MG63 (cell line): ENCODE data around the gene EMP1. TPM values are rescaled to one million over a fixed set of nuclear protein-coding genes. Genes with fewer than 3 reads are reported as not detected.
A peak's percentile ranks its signal among the peaks of the same experiment; 100 is the strongest.

ENCODE experiments used
- DNase-seq: peaks from one replicate; pipeline ENCODE4 v3.0.0-alpha.2; 2020
- H3K27me3 ChIP-seq: fragments of 250-450 bp; sonication (Bioruptor Pico); 2 replicates; pipeline ENCODE4 v1.5.1; 2020; ENCODE audit warnings: mild to moderate bottlenecking, moderate library complexity
- H3K36me3 ChIP-seq: fragments of 250-450 bp; sonication (Bioruptor Pico); 2 replicates; pipeline ENCODE4 v1.5.1; 2020; ENCODE audit warnings: mild to moderate bottlenecking, moderate library complexity
- H3K4me3 ChIP-seq: fragments of 250-450 bp; sonication (Bioruptor Pico); 2 replicates; pipeline ENCODE4 v1.5.1; 2020; ENCODE audit warnings: mild to moderate bottlenecking, moderate library complexity
- H3K9me3 ChIP-seq: fragments of 250-450 bp; sonication (Bioruptor Pico); 2 replicates; pipeline ENCODE4 v1.5.1; 2020; ENCODE audit warnings: mild to moderate bottlenecking, moderate library complexity
- total RNA-seq: library from RNA; depleted of rRNA; stranded (reverse); fragments of >200 nt; shearing (Covaris generic); gene quantifications from 2 replicates; pipeline ENCODE4 v1.2.3, GENCODE V29; 2014; ENCODE audit warnings: low replicate concordance

Gene EMP1
- total RNA-seq, 1 experiment from 2014 or later, result 55.7 TPM

GRCh38 chr12:13187399-13187798 is 9.1 kb upstream of the EMP1 start:
- no peak for DNase-seq
- Histone ChIP-seq H3K36me3 (no peaks in the 10 kb centered on the region), H3K4me3 (no peak overlapping the region), H3K27me3 (no peaks in the 10 kb centered on the region), H3K9me3 (no peaks in the 10 kb centered on the region)

GRCh38 chr12:13189264-13189663 is 7.3 kb upstream of the EMP1 start:
- Histone ChIP-seq H3K36me3 (no peaks in the 10 kb centered on the region), H3K9me3 (no peaks in the 10 kb centered on the region), H3K27me3 (no peaks in the 10 kb centered on the region), H3K4me3 (no peak overlapping the region)
- DNase-seq, result no peak

GRCh38 chr12:13190275-13190674 is 6.3 kb upstream of the EMP1 start:
- no peaks in the 10 kb centered on the region for H3K27me3 ChIP-seq
- DNase-seq, result no peak
- no peaks in the 10 kb centered on the region for H3K36me3 ChIP-seq
- H3K9me3 ChIP-seq, result no peaks in the 10 kb centered on the region
- no peak overlapping the region for H3K4me3 ChIP-seq

- Histone ChIP-seq H3K9me3 (no peaks in the 10 kb centered on the region), H3K4me3 (no peak overlapping the region), H3K27me3 (no peaks in the 10 kb centered on the region), H3K36me3 (no peaks in the 10 kb centered on the region)
- DNase-seq, result no peak
Observed at GRCh38 chr12:13192719-13193118, 3.8 kb upstream of the EMP1 start.

GRCh38 chr12:13193505-13194231 is 2.9 kb upstream of the EMP1 start:
- Histone ChIP-seq H3K27me3 (no peaks in the 10 kb centered on the region), H3K9me3 (no peaks in the 10 kb centered on the region), H3K4me3 (no peak overlapping the region), H3K36me3 (no peaks in the 10 kb centered on the region)
- no peak for DNase-seq

- no peaks in the 10 kb centered on the region for H3K9me3 ChIP-seq
- H3K4me3 ChIP-seq, result no peak overlapping the region
- H3K27me3 ChIP-seq, result no peaks in the 10 kb centered on the region
- DNase-seq, result no peak
- H3K36me3 ChIP-seq, result peaks cover 5% of the 10 kb centered on the region
Observed at GRCh38 chr12:13194401-13195110, 2.0 kb upstream of the EMP1 start.

- peaks cover 10% of the 10 kb centered on the region for H3K36me3 ChIP-seq
Observed at GRCh38 chr12:13195250-13195649, 1.3 kb upstream of the EMP1 start.

GRCh38 chr12:13195785-13196129 is 769 bp upstream of the EMP1 start:
- peaks cover 15% of the 10 kb centered on the region for H3K36me3 ChIP-seq
- H3K27me3 ChIP-seq, result no peaks in the 10 kb centered on the region
- no peaks in the 10 kb centered on the region for H3K9me3 ChIP-seq
- H3K4me3 ChIP-seq, result no peak overlapping the region
- DNase-seq, result peak; percentile 48

More at GRCh38 chr12:13195250-13195649, 1.3 kb upstream of the EMP1 start:
- peak; percentile 62 for DNase-seq
- H3K9me3 ChIP-seq, result no peaks in the 10 kb centered on the region
- no peaks in the 10 kb centered on the region for H3K27me3 ChIP-seq
- no peak overlapping the region for H3K4me3 ChIP-seq

- no peak for DNase-seq
- Histone ChIP-seq H3K36me3 (peaks cover 19% of the 10 kb centered on the region), H3K27me3 (no peaks in the 10 kb centered on the region), H3K4me3 (peak overlapping the region; percentile 75), H3K9me3 (no peaks in the 10 kb centered on the region)
Observed at GRCh38 chr12:13197032-13197431, 506 bp downstream of the EMP1 start.

- H3K4me3 ChIP-seq, result peak overlapping the region; percentile 75
- no peaks in the 10 kb centered on the region for H3K27me3 ChIP-seq
- DNase-seq, result peak; percentile 69
- no peaks in the 10 kb centered on the region for H3K9me3 ChIP-seq
- H3K36me3 ChIP-seq, result peaks cover 22% of the 10 kb centered on the region
Observed at GRCh38 chr12:13197526-13198143, 1.1 kb downstream of the EMP1 start.

- Histone ChIP-seq H3K27me3 (no peaks in the 10 kb centered on the region), H3K9me3 (no peaks in the 10 kb centered on the region), H3K4me3 (peak overlapping the region; percentile 75), H3K36me3 (peaks cover 28% of the 10 kb centered on the region)
- no peak for DNase-seq
Observed at GRCh38 chr12:13198241-13198640, 1.7 kb downstream of the EMP1 start.

- H3K4me3 ChIP-seq, result peak overlapping the region; percentile 75
- peak; percentile 35 for DNase-seq
- no peaks in the 10 kb centered on the region for H3K27me3 ChIP-seq
- peaks cover 35% of the 10 kb centered on the region for H3K36me3 ChIP-seq
- no peaks in the 10 kb centered on the region for H3K9me3 ChIP-seq
Observed at GRCh38 chr12:13198876-13199275, 2.4 kb downstream of the EMP1 start.

GRCh38 chr12:13199592-13199991 is 3.1 kb downstream of the EMP1 start:
- no peaks in the 10 kb centered on the region for H3K27me3 ChIP-seq
- H3K9me3 ChIP-seq, result no peaks in the 10 kb centered on the region
- DNase-seq, result no peak
- peaks cover 42% of the 10 kb centered on the region for H3K36me3 ChIP-seq
- H3K4me3 ChIP-seq, result peak overlapping the region; percentile 75

GRCh38 chr12:13200841-13201240 is 4.3 kb downstream of the EMP1 start:
- no peaks in the 10 kb centered on the region for H3K27me3 ChIP-seq
- H3K36me3 ChIP-seq, result peaks cover 52% of the 10 kb centered on the region
- no peak overlapping the region for H3K4me3 ChIP-seq
- DNase-seq, result no peak
- no peaks in the 10 kb centered on the region for H3K9me3 ChIP-seq

GRCh38 chr12:13203034-13203922 is 6.8 kb downstream of the EMP1 start:
- Histone ChIP-seq H3K4me3 (no peak overlapping the region), H3K27me3 (no peaks in the 10 kb centered on the region), H3K36me3 (peaks cover 66% of the 10 kb centered on the region), H3K9me3 (no peaks in the 10 kb centered on the region)
- peak; percentile 81 for DNase-seq

GRCh38 chr12:13204428-13204827 is 7.9 kb downstream of the EMP1 start:
- Histone ChIP-seq H3K27me3 (no peaks in the 10 kb centered on the region), H3K36me3 (peaks cover 70% of the 10 kb centered on the region), H3K4me3 (no peak overlapping the region), H3K9me3 (no peaks in the 10 kb centered on the region)
- DNase-seq, result no peak
